8988T (cell line): ENCODE data around the gene FARP2.
"Not testable (repeated sequence)": the region's sequence is repeated elsewhere in the genome, so short reads cannot be mapped to it uniquely, and the experiment has no call there.

Experiments
- DNase-seq: peaks from one replicate; pipeline ENCODE4 v3.0.0; 2011

Gene FARP2

GRCh38 chr2:241413501-241413900 is 57.4 kb downstream of the FARP2 start:
- not testable (repeated sequence) for DNase-seq

GRCh38 chr2:241413929-241414580 is 58.0 kb downstream of the FARP2 start:
- DNase-seq, result no peak

- DNase-seq, result no peak
Measured at GRCh38 chr2:241415196-241415595, 59.1 kb downstream of the FARP2 start.

- no peak for DNase-seq
Measured at GRCh38 chr2:241417626-241418025, 61.5 kb downstream of the FARP2 start.

- DNase-seq, result no peak
Measured at GRCh38 chr2:241421330-241421729, 65.2 kb downstream of the FARP2 start.

GRCh38 chr2:241421942-241422341 is 65.9 kb downstream of the FARP2 start:
- DNase-seq, result not testable (repeated sequence)

- no peak for DNase-seq
Measured at GRCh38 chr2:241422350-241422749, 66.3 kb downstream of the FARP2 start.

- not testable (repeated sequence) for DNase-seq
Measured at GRCh38 chr2:241423489-241423888, 67.4 kb downstream of the FARP2 start.

GRCh38 chr2:241425368-241425767 is 69.3 kb downstream of the FARP2 start:
- DNase-seq, result no peak

GRCh38 chr2:241430178-241430577 is 74.1 kb downstream of the FARP2 start:
- DNase-seq, result no peak

- no peak for DNase-seq
Measured at GRCh38 chr2:241432824-241433448, 76.9 kb downstream of the FARP2 start.

DNA sequence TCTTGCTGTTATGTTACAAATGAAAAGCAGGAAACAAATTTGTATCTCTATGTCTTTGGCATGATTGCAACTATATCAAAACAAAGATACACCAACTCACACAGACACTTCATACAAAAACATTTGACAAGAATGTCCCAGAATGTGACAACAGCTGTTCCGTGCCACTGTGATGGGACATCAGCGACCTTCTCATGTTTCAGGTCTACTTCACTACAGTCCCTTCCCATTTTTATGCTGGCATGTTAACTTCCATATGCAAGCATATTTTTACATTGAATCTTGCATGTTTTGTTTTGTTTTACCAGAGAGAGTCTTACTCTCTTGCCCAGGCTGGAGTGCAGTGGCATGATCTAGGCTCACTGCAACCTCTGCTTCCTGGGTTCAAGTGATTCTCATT is 81.1 kb downstream of the FARP2 start:
- no peak for DNase-seq

GRCh38 chr2:241441492-241441891 is 85.4 kb downstream of the FARP2 start:
- no peak for DNase-seq

- DNase-seq, result no peak
Measured at GRCh38 chr2:241443486-241444223, 87.6 kb downstream of the FARP2 start.

GRCh38 chr2:241445426-241445825 is 89.3 kb downstream of the FARP2 start:
- DNase-seq, result no peak

- DNase-seq, result not testable (repeated sequence)
Measured at GRCh38 chr2:241450092-241450491, 94.0 kb downstream of the FARP2 start.

GRCh38 chr2:241451840-241452506 is 95.9 kb downstream of the FARP2 start:
- no peak for DNase-seq

DNA sequence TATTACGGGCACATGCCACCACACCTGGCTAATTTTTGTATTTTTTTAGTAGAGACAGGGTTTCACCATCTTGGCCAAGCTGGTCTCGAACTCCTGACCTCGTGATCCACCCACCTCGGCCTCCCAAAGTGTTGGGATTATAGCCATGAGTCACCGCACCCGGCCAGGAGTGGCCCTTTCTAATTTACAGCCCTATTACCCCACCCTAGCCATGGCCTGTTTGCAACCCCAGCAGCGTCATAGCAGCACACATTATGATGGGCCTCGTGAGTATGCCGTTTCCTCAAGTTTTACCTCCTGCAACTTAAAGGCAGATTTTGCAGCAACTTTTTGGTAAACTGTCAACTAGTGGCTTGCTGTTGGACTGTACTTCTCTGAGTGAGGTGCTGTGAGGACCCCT is 97.8 kb downstream of the FARP2 start:
- DNase-seq, result not testable (repeated sequence)

- DNase-seq, result no peak
Measured at GRCh38 chr2:241454837-241455485, 98.9 kb downstream of the FARP2 start.

DNA sequence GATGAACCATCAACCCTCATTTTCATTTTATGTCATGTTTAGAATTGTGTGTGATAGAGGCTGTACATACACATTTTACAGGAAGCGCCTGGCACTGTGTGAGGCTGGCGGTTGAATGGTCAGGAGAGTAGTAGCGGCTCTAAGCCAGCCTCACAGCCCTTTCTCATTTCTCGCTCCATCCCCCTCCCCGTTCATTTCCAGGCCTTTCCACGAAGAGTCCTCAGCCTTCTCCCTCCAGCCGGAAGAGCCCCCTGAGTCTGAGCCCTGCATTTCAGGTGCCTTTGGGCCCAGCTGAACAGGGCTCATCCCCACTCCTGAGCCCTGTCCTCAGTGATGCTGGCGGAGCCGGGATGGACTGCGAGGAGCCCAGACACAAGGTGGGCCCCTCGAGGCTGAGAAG is 100.5 kb downstream of the FARP2 start:
- DNase-seq, result no peak

GRCh38 chr2:241458687-241459086 is 102.6 kb downstream of the FARP2 start:
- no peak for DNase-seq

DNA sequence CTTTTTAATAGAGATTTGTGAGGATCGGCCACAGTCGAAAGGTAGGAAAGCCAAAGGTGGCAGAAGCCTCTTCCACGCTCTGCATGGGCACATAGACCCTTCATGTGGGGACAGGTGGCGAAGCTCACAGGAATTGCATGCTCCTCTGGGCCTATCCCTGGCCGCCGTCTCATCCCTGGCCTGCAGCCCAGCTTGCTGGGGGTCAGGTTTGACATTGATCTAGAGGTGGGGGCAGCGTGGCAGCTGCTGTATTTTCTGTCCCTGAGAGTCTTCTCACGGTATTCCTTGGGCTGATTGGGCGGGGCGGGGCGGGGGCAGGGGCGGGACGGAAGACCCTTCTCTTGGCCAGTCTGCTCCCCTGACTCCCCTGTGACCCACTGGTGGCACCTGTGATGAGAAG is 103.4 kb downstream of the FARP2 start:
- no peak for DNase-seq

DNA sequence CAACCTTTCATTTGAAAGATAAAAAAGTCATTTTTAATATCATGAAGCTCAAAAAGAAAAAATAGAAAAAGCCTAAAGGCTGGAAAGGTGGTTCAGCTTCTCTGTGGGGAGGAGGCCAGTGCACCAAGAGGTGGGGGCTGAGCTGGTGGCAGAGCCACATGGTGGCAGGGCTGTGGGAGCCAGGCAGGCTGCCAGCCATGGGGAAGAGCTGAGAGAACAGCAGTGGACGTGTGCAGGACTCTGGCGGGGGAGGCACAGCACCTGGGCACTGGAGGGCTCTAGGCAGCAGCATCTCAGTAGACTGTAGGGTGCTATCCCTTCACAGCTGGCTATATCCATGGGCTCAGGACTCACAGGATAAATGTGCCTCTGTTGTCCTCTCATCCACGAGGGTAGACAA is 104.5 kb downstream of the FARP2 start:
- no peak for DNase-seq
